WTC11 (cell line): ENCODE data around the gene DDIT4.

Source experiments
- CREB1 ChIP-seq: sonication (generic); formaldehyde crosslinking; IDR thresholded peaks from 2 replicates; pipeline ENCODE4 v1.8.0; 2023; ENCODE audit warnings: mild to moderate bottlenecking, missing genetic modification reagents
- CREM ChIP-seq: sonication (generic); formaldehyde crosslinking; IDR thresholded peaks from 2 replicates; pipeline ENCODE4 v1.8.1; 2022; ENCODE audit warnings: mild to moderate bottlenecking, missing genetic modification reagents, moderate library complexity
- GRHL2 ChIP-seq: fragments of 250-450 bp; sonication (Bioruptor Pico); IDR thresholded peaks from 2 replicates; pipeline ENCODE4 v1.8.0; 2022; ENCODE audit warnings: mild to moderate bottlenecking, moderate library complexity; ENCODE audit not compliant: insufficient replicate concordance, severe bottlenecking
- KAT7 ChIP-seq: sonication (generic); formaldehyde crosslinking; IDR thresholded peaks from 2 replicates; pipeline ENCODE4 v1.8.1; 2023; ENCODE audit warnings: missing genetic modification reagents, mild to moderate bottlenecking, borderline replicate concordance
- ZNF138 ChIP-seq: sonication (generic); formaldehyde crosslinking; conservative IDR thresholded peaks from 2 replicates; pipeline ENCODE4 v1.8.1; 2022; ENCODE audit warnings: mild to moderate bottlenecking, moderate library complexity, missing genetic modification reagents
- ZNF232 ChIP-seq: sonication (generic); formaldehyde crosslinking; IDR thresholded peaks from 2 replicates; pipeline ENCODE4 v1.8.0; 2022; ENCODE audit warnings: mild to moderate bottlenecking, missing genetic modification reagents
- TF ChIP-seq, protein P1 (sequence below): sonication (generic); formaldehyde crosslinking; IDR thresholded peaks from 2 replicates; pipeline ENCODE4 v1.8.0; 2022; ENCODE audit warnings: mild to moderate bottlenecking, missing genetic modification reagents
- TF ChIP-seq, protein P2 (sequence below): sonication (generic); formaldehyde crosslinking; IDR thresholded peaks from 2 replicates; pipeline ENCODE4 v1.8.0; 2022; ENCODE audit warnings: missing genetic modification reagents
- TF ChIP-seq, protein P3 (sequence below): fragments of 200-600 bp; IDR thresholded peaks from 2 replicates; pipeline ENCODE4 v1.8.0; 2022; ENCODE audit warnings: antibody characterized with exemption
- TF ChIP-seq, protein P4 (sequence below): sonication (generic); formaldehyde crosslinking; conservative IDR thresholded peaks from 2 replicates; pipeline ENCODE4 v1.8.1; 2022; ENCODE audit warnings: mild to moderate bottlenecking, missing genetic modification reagents
- TF ChIP-seq, protein P5 (sequence below): sonication (generic); formaldehyde crosslinking; IDR thresholded peaks from 2 replicates; pipeline ENCODE4 v1.8.1; 2022; ENCODE audit warnings: low read depth, mild to moderate bottlenecking, moderate library complexity, missing genetic modification reagents, borderline replicate concordance
- TF ChIP-seq, protein P6 (sequence below): sonication (generic); formaldehyde crosslinking; IDR thresholded peaks from 2 replicates; pipeline ENCODE4 v1.8.1; 2023; ENCODE audit warnings: mild to moderate bottlenecking, missing genetic modification reagents, moderate library complexity

DNA sequence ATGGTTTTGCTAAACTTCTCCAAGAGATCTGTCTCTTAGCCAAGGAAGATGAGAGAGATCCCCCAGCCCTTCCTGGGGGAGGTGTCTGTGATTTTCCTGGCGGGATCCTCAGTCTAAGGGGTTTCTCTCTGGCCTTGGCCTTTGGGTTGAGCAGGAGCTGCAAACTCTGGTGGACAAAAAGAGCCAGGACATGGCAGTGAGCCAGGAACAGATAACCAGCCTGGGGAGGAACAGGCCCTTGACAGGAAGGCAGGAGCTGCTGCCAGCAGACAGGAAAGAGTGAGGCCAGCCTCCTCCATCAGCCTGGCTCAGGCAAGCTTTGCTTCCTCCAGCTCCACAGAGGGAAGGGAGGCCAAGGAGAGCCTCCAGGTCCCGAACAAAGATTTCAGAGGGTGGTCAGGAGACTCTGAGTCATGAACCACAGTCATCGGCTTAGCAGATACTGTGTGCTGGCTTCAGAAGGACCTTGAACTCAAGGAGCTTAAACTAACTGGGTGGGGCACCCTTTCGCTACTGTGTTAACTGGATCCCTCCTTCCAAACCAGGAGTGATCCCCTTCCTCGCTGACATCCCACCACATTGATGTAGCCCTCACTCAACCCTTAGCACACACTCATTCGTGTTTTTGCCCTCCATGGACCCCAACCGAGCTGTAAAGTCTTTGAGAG lies 34.7 kb downstream of the DDIT4 start:
- TF ChIP-seq, protein P1, sequence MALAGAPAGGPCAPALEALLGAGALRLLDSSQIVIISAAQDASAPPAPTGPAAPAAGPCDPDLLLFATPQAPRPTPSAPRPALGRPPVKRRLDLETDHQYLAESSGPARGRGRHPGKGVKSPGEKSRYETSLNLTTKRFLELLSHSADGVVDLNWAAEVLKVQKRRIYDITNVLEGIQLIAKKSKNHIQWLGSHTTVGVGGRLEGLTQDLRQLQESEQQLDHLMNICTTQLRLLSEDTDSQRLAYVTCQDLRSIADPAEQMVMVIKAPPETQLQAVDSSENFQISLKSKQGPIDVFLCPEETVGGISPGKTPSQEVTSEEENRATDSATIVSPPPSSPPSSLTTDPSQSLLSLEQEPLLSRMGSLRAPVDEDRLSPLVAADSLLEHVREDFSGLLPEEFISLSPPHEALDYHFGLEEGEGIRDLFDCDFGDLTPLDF (CRISPR knock-in tag): no peak
- TF ChIP-seq, protein P2, sequence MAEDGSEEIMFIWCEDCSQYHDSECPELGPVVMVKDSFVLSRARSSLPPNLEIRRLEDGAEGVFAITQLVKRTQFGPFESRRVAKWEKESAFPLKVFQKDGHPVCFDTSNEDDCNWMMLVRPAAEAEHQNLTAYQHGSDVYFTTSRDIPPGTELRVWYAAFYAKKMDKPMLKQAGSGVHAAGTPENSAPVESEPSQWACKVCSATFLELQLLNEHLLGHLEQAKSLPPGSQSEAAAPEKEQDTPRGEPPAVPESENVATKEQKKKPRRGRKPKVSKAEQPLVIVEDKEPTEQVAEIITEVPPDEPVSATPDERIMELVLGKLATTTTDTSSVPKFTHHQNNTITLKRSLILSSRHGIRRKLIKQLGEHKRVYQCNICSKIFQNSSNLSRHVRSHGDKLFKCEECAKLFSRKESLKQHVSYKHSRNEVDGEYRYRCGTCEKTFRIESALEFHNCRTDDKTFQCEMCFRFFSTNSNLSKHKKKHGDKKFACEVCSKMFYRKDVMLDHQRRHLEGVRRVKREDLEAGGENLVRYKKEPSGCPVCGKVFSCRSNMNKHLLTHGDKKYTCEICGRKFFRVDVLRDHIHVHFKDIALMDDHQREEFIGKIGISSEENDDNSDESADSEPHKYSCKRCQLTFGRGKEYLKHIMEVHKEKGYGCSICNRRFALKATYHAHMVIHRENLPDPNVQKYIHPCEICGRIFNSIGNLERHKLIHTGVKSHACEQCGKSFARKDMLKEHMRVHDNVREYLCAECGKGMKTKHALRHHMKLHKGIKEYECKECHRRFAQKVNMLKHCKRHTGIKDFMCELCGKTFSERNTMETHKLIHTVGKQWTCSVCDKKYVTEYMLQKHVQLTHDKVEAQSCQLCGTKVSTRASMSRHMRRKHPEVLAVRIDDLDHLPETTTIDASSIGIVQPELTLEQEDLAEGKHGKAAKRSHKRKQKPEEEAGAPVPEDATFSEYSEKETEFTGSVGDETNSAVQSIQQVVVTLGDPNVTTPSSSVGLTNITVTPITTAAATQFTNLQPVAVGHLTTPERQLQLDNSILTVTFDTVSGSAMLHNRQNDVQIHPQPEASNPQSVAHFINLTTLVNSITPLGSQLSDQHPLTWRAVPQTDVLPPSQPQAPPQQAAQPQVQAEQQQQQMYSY (CRISPR knock-in tag): no peak
- TF ChIP-seq KAT7 (no peak), GRHL2 (CRISPR knock-in tag) (no peak), ZNF138 (CRISPR knock-in tag) (no peak), ZNF232 (CRISPR knock-in tag) (no peak), CREM (CRISPR knock-in tag) (no peak), CREB1 (CRISPR knock-in tag) (no peak)
- TF ChIP-seq, protein P3, sequence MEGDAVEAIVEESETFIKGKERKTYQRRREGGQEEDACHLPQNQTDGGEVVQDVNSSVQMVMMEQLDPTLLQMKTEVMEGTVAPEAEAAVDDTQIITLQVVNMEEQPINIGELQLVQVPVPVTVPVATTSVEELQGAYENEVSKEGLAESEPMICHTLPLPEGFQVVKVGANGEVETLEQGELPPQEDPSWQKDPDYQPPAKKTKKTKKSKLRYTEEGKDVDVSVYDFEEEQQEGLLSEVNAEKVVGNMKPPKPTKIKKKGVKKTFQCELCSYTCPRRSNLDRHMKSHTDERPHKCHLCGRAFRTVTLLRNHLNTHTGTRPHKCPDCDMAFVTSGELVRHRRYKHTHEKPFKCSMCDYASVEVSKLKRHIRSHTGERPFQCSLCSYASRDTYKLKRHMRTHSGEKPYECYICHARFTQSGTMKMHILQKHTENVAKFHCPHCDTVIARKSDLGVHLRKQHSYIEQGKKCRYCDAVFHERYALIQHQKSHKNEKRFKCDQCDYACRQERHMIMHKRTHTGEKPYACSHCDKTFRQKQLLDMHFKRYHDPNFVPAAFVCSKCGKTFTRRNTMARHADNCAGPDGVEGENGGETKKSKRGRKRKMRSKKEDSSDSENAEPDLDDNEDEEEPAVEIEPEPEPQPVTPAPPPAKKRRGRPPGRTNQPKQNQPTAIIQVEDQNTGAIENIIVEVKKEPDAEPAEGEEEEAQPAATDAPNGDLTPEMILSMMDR: no peak
- TF ChIP-seq, protein P4, sequence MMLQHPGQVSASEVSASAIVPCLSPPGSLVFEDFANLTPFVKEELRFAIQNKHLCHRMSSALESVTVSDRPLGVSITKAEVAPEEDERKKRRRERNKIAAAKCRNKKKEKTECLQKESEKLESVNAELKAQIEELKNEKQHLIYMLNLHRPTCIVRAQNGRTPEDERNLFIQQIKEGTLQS (CRISPR knock-in tag): no peak
- TF ChIP-seq, protein P5, sequence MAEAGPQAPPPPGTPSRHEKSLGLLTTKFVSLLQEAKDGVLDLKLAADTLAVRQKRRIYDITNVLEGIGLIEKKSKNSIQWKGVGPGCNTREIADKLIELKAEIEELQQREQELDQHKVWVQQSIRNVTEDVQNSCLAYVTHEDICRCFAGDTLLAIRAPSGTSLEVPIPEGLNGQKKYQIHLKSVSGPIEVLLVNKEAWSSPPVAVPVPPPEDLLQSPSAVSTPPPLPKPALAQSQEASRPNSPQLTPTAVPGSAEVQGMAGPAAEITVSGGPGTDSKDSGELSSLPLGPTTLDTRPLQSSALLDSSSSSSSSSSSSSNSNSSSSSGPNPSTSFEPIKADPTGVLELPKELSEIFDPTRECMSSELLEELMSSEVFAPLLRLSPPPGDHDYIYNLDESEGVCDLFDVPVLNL (CRISPR knock-in tag): no peak
- TF ChIP-seq, protein P6, sequence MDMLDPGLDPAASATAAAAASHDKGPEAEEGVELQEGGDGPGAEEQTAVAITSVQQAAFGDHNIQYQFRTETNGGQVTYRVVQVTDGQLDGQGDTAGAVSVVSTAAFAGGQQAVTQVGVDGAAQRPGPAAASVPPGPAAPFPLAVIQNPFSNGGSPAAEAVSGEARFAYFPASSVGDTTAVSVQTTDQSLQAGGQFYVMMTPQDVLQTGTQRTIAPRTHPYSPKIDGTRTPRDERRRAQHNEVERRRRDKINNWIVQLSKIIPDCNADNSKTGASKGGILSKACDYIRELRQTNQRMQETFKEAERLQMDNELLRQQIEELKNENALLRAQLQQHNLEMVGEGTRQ (CRISPR knock-in tag): no peak
